Measurements from ENCODE around the gene WRAP53.
A peak's percentile ranks its signal among the peaks of the same experiment; 100 is the strongest.

The WRAP53 gene

DNA sequence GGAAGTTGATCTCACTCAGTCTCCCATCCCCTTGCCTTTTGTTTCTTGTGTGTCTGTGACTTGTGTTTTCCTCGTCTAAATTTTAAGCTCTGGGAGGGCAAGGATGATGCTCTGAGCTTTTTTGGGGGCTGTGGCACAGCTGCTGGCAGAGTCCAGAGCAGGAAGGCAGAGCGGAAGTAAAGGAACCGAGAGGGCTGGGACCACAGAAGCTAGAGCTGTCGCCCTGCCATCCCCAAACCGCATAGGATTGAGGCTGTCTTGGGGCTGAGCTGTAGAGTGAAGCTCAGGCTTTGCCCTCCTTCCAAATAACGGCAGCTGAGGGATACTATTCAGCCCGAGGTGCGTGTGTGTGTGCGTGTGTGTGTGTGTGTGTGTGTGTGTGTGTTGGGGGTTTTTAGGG, 25.5 kb downstream of the WRAP53 start:
- H3K27me3 Mint-ChIP-seq: peaks cover 94% of the 10 kb centered on the region
- no peaks in the 10 kb centered on the region for H3K36me3 Mint-ChIP-seq
- H3K4me3 Mint-ChIP-seq: no peak overlapping the region
- peaks cover 32% of the 10 kb centered on the region for H3K4me1 Mint-ChIP-seq
- no peak overlapping the region for H3K27ac Mint-ChIP-seq
- no peak for ATAC-seq
- no peaks in the 10 kb centered on the region for H3K9me3 Mint-ChIP-seq

DNA sequence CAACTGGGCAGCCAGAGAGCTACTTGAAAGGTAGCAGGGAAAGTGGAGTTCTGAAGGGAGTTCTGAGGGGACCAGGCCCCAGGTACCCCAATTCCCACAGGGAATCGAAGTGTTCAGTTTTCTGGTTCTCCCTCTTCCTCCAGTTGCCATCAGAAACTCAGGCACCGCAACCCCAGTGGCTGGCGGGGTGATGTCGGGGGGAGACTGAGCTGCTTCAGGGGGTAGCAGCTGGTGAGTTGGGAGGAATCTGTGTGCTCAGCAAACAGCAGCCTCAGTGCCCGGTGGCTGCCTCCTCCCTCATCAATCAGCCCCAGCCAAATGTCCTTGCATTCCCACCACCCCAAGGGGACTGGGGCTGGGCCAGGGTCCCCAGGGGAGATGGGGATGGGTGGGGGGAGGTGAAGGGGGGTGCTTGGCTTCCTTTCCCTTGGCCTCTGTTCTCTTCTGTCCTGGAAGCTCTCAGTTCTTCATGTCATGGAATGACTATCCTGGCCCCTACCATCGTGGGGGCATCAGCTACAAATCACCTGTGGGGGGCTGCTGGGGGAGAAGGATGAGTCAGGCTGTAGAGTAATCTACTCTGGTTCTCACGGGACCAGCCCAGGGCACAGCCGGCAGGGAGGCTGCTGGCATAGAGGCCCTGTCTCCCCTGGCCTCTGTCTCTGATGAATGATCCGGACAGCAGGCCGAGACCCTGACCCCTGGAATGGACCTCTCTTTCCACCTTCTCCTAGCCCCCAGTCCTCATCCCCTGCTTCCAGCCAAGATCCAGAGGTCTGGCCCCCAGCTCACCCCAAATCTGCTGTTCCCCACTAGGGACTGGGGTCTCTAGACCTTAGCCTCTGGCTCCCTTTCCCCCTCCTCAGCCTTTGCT, 26.7 kb downstream of the WRAP53 start:
- Mint-ChIP-seq H3K36me3 (no peaks in the 10 kb centered on the region), H3K4me1 (peaks cover 29% of the 10 kb centered on the region), H3K4me3 (no peak overlapping the region), H3K27me3 (peaks cover 95% of the 10 kb centered on the region), H3K27ac (no peak overlapping the region), H3K9me3 (no peaks in the 10 kb centered on the region)
- no peak for ATAC-seq

DNA sequence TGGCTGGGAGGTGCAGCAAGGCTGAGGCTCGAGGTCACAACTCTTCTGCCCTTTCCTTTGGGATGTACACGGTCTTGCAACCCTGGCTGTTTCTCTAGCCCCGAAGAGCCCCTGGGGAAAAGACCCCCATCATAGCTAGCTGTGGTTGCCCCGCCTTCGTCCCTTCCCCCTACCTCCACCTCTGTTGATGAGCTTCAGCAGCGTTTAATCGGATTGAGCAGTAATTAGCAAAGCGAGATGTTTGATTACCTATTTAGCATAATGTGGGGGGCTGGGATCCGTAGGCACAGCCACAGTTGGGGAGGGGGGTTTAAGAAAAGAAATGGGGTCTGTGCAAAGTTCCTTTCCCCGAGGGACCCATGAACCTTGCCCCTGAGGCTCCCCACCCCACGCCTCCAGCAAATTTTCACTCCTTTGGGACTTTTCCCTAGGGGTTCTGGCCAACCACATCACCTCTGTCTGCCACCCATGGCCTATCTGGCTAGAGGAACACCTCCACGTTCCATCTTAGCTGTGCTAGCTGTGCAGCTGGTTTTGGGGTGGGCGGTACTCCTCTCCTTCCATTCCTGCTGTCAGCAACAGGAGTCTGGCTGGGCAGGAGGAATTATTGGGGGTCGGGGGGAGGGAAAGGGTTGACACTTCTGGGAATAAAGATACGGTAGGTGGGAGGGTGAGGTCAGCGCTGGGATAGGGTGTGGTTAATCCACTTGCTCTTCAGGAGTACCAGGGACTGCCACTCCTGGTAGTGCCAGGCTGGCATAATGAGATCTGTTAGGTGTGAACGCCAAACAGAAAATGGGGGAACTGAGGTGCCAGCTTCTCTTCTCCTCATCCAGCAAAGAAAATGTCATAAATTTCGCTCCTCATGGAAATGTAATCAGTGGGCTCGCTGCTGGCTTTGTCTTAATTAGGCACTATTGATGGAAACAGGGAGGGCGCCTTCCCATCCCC, 27.9 kb downstream of the WRAP53 start:
- Mint-ChIP-seq H3K9me3 (no peaks in the 10 kb centered on the region), H3K27ac (no peak overlapping the region), H3K36me3 (no peaks in the 10 kb centered on the region), H3K4me1 (peaks cover 24% of the 10 kb centered on the region), H3K4me3 (no peak overlapping the region), H3K27me3 (peaks cover 96% of the 10 kb centered on the region)
- ATAC-seq: no peak

DNA sequence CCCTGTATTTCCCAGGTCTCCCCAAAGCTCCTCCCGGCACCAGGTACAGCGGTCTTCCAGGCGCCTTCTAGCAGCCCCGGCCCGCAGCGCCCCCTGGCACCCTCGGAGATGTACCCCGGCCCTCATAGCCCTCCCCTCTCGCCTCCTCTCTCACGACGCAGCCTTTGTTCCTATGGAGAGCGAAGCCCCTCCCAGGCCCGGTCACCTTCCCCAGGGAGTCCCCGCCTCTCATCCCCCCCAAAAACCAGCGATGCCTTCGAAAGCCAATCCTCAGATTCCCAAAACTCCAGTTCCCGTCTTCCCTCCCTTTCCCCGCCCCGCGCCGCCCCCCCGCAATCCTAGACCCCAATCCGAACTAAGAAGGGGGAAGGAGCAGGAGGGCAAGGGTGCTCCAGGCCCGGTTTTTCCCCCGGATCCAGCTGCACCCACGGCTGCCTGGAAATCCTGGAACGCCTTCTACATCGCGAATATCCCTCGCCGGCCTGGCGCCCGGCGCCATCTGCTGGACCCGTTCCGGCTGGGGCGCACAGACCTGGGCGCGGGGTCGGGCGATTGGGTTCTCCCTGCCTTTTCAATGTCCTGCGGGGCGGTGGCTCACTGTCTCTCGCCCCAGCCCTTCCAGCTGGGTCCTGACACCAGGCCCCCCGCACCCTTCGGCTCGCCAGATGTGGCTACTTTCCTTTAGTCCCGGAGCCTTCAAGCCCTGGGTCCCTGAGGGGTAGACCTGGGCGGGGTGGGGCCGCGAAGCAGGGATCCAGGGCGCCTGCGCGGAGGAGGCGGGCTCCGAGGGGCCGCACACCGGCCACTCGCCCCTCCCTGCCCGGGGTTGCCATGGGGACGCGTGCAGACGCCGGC, 28.9 kb downstream of the WRAP53 start, which contains the start of gene DNAH2:
Gene DNAH2, plus strand, starts transcription at position 844 of the 855 bp plus-strand sequence. CDS start 1,991 bp downstream, outside the sequence.
- H3K27ac Mint-ChIP-seq: no peak within 1 kb of the TSS
- H3K4me1 Mint-ChIP-seq: peaks cover 24% of the 10 kb centered on the region
- H3K4me3 Mint-ChIP-seq: peak within 1 kb of the TSS; percentile 82
- H3K27me3 Mint-ChIP-seq: peaks cover 96% of the 10 kb centered on the region
- H3K36me3 Mint-ChIP-seq: no peaks in the 10 kb centered on the region
- no peaks in the 10 kb centered on the region for H3K9me3 Mint-ChIP-seq
- ATAC-seq: peak; percentile 77

DNA sequence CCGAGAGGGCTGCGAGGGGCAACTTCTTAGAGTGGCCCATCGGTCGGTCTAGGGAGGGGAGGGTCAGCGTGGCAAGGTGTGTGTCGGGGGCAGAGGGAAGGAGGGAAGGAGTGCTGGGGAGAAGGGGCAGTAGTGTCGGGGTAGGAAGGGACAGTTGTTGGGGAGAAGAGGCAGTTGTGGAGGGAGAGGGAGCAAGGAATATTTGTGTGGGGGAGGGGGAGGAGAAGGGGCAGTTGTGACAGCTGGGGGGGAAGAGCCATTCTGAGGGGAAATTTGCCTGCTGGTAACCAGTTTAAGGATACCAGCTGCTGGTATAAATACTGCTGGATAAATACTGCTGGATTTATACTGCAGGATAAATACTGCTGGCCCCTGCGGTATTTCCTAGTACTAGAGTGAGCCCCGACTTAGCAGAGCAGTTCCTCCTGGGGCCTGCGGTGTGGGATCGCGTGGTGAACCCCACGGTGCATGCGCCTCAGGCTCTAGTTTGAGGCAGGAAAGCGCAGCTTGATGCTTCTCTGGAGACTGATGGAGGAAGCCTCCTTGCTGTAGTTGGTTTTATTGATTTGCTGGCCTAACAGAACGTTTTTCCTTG, 29.6 kb downstream of the WRAP53 start:
- Mint-ChIP-seq H3K4me1 (peaks cover 24% of the 10 kb centered on the region), H3K36me3 (no peaks in the 10 kb centered on the region), H3K9me3 (no peaks in the 10 kb centered on the region), H3K27me3 (peaks cover 96% of the 10 kb centered on the region), H3K4me3 (peak overlapping the region; percentile 82), H3K27ac (no peak overlapping the region)
- peak; percentile 68 for ATAC-seq

DNA sequence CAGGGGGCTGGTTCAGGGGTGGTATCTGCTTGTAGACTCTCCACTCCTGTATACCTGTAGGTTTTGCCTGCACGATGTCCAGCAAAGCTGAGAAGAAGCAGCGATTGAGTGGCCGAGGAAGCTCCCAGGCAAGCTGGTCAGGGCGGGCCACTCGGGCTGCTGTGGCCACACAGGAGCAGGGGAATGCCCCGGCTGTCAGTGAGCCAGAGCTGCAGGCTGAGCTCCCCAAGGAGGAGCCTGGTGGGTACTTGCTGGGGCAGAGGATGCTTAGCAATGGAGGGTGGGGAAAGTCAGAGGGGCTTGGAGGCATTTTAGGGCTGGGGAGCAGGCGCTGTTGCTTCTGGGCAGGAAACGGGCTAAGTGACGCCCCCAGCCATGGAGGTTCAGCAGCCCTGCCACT, 31.4 kb downstream of the WRAP53 start:
- Mint-ChIP-seq H3K4me1 (peaks cover 24% of the 10 kb centered on the region), H3K27ac (no peak overlapping the region), H3K27me3 (peaks cover 91% of the 10 kb centered on the region), H3K4me3 (no peak overlapping the region), H3K36me3 (no peaks in the 10 kb centered on the region), H3K9me3 (no peaks in the 10 kb centered on the region)
- ATAC-seq: no peak

DNA sequence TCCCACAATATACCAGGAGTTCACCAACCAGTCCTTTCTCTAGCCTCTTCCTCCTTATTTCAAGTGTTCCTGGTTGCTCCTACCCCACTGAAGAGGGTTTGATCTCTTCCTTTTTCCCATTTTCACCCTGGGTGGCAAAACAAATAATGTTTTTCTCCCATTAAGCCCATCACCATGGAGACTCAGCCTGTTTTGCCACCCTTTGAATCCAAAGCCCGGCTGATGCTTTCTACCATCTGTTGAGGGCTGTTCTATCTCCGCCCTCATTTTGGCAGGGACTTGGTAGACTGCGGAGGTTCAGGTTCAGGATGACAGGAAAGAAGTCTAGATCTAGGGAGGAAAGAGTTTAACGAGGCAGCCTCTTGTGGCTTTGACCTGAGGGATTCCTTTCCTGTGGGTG, 31.8 kb downstream of the WRAP53 start:
- Mint-ChIP-seq H3K9me3 (no peaks in the 10 kb centered on the region), H3K4me3 (no peak overlapping the region), H3K27ac (no peak overlapping the region), H3K36me3 (no peaks in the 10 kb centered on the region), H3K4me1 (peaks cover 24% of the 10 kb centered on the region), H3K27me3 (peaks cover 86% of the 10 kb centered on the region)
- no peak for ATAC-seq

DNA sequence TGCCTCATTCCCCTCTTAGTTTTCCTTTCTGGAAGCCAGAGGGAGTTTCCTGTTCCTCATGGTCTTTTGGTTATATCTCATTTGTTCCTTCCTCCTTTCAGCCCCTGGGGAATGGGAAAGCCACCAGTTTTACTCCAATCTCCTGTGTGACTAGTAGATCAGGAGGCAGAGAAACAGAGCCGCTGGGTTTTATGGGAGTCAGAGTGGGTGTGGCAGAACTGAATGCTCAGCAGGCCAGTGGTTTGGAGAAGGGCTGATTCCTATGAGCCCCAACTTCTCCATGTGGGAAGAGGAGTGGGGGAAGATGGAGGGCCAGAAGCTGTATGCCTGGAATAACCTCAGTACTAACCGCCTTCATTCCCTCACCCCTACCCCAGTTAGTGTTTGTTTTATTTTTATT, 33.3 kb downstream of the WRAP53 start:
- H3K27ac Mint-ChIP-seq: no peak overlapping the region
- peaks cover 19% of the 10 kb centered on the region for H3K4me1 Mint-ChIP-seq
- H3K36me3 Mint-ChIP-seq: no peaks in the 10 kb centered on the region
- H3K27me3 Mint-ChIP-seq: peaks cover 78% of the 10 kb centered on the region
- no peaks in the 10 kb centered on the region for H3K9me3 Mint-ChIP-seq
- no peak for ATAC-seq
- H3K4me3 Mint-ChIP-seq: no peak overlapping the region

DNA sequence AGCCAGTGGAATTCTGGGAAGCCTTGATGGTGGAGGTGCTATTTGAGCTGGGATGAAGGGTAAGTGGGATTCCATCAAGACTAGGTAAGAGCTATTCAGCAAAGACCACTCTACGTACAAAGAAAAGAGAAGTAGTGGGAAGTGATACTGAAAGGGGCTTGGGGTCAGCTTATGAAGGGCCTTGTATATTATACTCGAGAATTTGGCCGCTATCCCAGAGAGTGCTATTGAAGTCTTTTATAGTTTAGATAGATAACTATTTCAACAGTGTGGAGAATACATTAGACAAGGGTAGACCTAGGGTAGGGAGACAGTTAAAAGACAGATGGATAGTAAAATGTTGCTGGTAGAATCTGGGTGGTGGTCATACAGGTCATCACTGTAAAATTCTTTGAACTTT, 39.6 kb downstream of the WRAP53 start:
- ATAC-seq: no peak
- H3K27ac Mint-ChIP-seq: no peak overlapping the region
- H3K27me3 Mint-ChIP-seq: peaks cover 32% of the 10 kb centered on the region
- no peaks in the 10 kb centered on the region for H3K9me3 Mint-ChIP-seq
- no peaks in the 10 kb centered on the region for H3K36me3 Mint-ChIP-seq
- H3K4me3 Mint-ChIP-seq: no peak overlapping the region
- H3K4me1 Mint-ChIP-seq: peaks cover 15% of the 10 kb centered on the region

DNA sequence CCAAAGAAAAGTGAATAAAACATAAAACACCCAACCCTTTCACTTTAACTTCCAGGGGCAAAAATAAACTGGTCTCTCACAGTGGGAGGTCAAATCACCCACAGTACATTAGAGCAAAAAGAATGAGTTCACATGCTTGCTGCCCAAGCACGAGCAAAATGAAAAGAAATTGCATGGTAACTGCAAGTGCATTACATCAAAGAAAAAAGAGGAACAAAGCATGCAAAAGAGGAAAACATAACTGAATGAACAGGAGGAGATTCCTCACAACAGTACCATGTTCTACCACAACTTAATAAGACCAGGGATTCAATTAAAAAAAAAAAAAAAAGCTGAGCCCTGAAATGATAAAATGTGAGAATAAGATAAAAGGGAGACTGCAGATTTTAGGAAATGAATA, 41.5 kb downstream of the WRAP53 start:
- peaks cover 19% of the 10 kb centered on the region for H3K27me3 Mint-ChIP-seq
- ATAC-seq: no peak
- no peaks in the 10 kb centered on the region for H3K9me3 Mint-ChIP-seq
- H3K4me3 Mint-ChIP-seq: no peak overlapping the region
- peaks cover 15% of the 10 kb centered on the region for H3K4me1 Mint-ChIP-seq
- H3K27ac Mint-ChIP-seq: no peak overlapping the region
- no peaks in the 10 kb centered on the region for H3K36me3 Mint-ChIP-seq

DNA sequence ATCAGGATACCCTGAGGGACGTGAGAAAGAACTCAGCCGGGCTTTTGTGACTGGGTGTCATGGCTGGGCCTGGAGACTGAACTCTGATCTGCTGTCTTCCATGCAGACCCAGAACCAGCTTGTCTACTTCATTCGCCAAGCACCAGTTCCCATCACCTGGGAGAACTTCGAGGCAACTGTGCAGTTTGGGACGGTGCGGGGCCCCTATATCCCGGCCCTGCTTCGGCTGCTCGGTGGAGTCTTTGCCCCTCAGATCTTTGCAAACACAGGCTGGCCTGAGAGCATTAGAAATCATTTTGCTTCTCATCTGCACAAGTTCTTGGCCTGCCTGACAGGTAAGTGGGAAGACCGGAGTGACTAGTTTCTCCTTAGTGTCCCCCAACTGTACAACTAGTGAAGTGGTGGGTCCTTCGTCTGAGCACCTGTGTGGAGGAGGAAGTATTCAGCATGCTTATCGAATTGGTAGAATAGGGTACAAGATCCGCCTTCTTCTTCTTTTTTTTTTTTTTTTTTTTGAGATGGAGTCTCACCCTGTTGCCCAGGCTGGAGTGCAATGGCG, 44.8 kb downstream of the WRAP53 start:
- no peak overlapping the region for H3K4me3 Mint-ChIP-seq
- no peaks in the 10 kb centered on the region for H3K36me3 Mint-ChIP-seq
- peaks cover 29% of the 10 kb centered on the region for H3K27me3 Mint-ChIP-seq
- no peak overlapping the region for H3K27ac Mint-ChIP-seq
- H3K4me1 Mint-ChIP-seq: peaks cover 15% of the 10 kb centered on the region
- no peaks in the 10 kb centered on the region for H3K9me3 Mint-ChIP-seq
- ATAC-seq: no peak

DNA sequence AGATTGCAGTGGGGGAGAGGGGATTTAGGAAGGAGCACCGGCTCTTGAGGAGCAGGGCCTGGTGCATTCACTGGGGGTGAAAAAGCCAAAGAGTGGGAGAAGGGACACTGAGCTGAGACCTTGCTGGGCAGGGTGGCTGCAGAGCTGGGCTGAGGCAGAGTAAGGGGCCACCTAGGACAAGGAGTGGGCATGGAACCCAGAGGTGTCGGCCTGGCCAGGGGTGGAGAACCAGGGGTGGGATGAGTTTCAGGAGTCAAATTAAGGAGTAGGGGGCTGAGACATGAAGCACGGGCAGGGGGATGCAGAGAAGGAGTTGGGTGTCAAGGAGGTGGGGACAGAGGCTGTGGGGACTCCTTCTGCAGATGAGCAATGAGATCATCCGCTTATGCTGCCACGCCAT, 49.3 kb downstream of the WRAP53 start:
- Mint-ChIP-seq H3K27ac (no peak overlapping the region), H3K27me3 (peaks cover 50% of the 10 kb centered on the region), H3K36me3 (no peaks in the 10 kb centered on the region), H3K9me3 (no peaks in the 10 kb centered on the region), H3K4me3 (no peak overlapping the region), H3K4me1 (no peaks in the 10 kb centered on the region)
- peak; percentile 6 for ATAC-seq

DNA sequence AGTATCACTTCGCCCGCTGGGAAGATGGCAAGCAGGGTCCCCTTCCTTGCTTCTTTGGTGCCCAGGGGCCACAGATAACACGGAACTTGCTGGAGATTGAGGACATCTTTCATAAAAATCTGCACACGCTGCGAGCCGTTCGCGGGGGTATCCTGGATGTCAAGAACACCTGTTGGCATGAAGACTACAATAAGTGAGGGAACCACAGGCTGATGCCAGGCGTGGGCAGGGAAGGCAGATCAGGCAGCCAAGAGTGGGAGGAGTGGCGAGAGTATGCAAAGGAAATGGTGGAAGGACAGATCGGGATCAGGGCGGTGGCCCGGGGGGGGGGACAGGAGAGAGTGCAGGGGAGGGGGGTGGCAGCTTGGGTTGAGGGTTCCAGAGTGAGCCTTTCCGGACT, 51.5 kb downstream of the WRAP53 start:
- peaks cover 59% of the 10 kb centered on the region for H3K27me3 Mint-ChIP-seq
- H3K27ac Mint-ChIP-seq: no peak overlapping the region
- H3K4me1 Mint-ChIP-seq: no peaks in the 10 kb centered on the region
- H3K9me3 Mint-ChIP-seq: no peaks in the 10 kb centered on the region
- H3K36me3 Mint-ChIP-seq: no peaks in the 10 kb centered on the region
- H3K4me3 Mint-ChIP-seq: no peak overlapping the region
- no peak for ATAC-seq

DNA sequence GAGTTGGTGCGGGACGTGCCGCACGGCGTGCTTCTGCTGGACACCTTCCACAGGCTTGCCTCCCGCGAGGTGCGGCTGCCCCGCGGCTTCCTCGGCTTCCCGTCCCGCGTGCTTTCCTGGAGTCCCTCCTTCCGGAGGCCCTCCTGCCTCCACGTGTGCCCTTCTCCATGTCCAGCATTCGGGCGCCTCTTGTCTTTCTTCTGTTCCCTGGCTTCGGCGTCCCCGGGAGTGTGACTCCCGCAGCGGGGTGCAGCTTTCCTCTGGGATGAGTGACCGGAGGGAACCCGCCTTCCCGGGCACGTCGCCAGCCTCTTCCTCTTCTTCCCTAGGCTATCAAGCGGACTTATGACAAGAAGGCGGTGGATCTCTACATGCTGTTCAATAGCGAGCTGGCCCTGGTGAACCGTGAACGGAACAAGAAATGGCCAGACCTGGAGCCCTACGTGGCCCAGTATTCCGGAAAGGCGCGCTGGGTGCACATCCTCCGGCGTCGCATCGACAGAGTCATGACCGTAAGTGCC, 52.3 kb downstream of the WRAP53 start:
- no peaks in the 10 kb centered on the region for H3K9me3 Mint-ChIP-seq
- H3K4me3 Mint-ChIP-seq: no peak overlapping the region
- ATAC-seq: no peak
- H3K27me3 Mint-ChIP-seq: peaks cover 59% of the 10 kb centered on the region
- no peak overlapping the region for H3K27ac Mint-ChIP-seq
- H3K36me3 Mint-ChIP-seq: no peaks in the 10 kb centered on the region
- no peaks in the 10 kb centered on the region for H3K4me1 Mint-ChIP-seq

All from stimulated activated memory B cell treated with anti-CD40 and anti-IgM and Interleukin-4, amounts not matched to agents 10 μg/mL and 1 μg/mL and 100 μg/mL, for 72 hours (primary cell).